B cell (primary cell): ENCODE results near the gene DOK5.

Experiments
- EZH2 ChIP-seq: IDR thresholded peaks from 2 replicates; pipeline ENCODE4 v1.6.1; 2012; ENCODE audit warnings: borderline replicate concordance, low read depth, mild to moderate bottlenecking, moderate library complexity, low read length; ENCODE audit not compliant: insufficient read depth, poor library complexity, severe bottlenecking
- TF ChIP-seq, protein P1 (sequence below): fragments of 200-600 bp; IDR thresholded peaks from one replicate; pipeline ENCODE4 v1.8.0; 2022; ENCODE audit warnings: antibody characterized with exemption, mild to moderate bottlenecking

DNA sequence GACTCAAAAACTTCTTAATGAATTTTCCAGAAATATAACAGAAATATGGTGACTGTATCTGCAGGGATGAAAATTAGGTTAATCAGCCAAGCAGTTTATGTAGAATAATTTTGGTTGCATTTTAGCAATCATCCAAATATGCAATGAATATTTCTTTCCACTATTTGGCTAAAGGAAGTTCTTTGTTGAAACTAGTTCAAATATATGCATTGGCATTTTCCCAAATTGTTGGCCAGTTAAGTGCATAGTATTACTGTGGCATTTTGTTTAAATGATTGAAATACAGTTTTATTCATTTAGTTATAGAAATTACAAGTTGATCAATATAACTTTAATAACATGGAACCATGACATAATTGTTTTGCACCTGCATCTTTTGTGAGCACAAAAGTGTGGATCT lies 115.5 kb downstream of the DOK5 start:
- TF ChIP-seq, protein P1, sequence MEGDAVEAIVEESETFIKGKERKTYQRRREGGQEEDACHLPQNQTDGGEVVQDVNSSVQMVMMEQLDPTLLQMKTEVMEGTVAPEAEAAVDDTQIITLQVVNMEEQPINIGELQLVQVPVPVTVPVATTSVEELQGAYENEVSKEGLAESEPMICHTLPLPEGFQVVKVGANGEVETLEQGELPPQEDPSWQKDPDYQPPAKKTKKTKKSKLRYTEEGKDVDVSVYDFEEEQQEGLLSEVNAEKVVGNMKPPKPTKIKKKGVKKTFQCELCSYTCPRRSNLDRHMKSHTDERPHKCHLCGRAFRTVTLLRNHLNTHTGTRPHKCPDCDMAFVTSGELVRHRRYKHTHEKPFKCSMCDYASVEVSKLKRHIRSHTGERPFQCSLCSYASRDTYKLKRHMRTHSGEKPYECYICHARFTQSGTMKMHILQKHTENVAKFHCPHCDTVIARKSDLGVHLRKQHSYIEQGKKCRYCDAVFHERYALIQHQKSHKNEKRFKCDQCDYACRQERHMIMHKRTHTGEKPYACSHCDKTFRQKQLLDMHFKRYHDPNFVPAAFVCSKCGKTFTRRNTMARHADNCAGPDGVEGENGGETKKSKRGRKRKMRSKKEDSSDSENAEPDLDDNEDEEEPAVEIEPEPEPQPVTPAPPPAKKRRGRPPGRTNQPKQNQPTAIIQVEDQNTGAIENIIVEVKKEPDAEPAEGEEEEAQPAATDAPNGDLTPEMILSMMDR, result no peak
- no peak for TF ChIP-seq EZH2
